HL-60 (cell line): ENCODE results near the gene MTHFD1L.

Experiments used
- CTCF ChIP-seq: IDR thresholded peaks from one replicate; pipeline ENCODE4 v1.5.1; 2011; ENCODE audit warnings: low read length, control low read depth, inconsistent platforms; ENCODE audit not compliant: insufficient read depth
- POLR2AphosphoS5 ChIP-seq: IDR thresholded peaks from 2 replicates; pipeline ENCODE4 v1.6.1; 2012; ENCODE audit warnings: low read depth
- SPI1 ChIP-seq: IDR thresholded peaks from 2 replicates; pipeline ENCODE4 v1.6.1; 2012; ENCODE audit warnings: low read depth, mild to moderate bottlenecking, borderline replicate concordance
- TF ChIP-seq, protein P1 (sequence below): IDR thresholded peaks from 2 replicates; pipeline ENCODE4 v1.6.1; 2012; ENCODE audit warnings: low read depth; ENCODE audit not compliant: insufficient replicate concordance

- TF ChIP-seq POLR2AphosphoS5, result no peak
- no peak for TF ChIP-seq CTCF
- TF ChIP-seq, protein P1, sequence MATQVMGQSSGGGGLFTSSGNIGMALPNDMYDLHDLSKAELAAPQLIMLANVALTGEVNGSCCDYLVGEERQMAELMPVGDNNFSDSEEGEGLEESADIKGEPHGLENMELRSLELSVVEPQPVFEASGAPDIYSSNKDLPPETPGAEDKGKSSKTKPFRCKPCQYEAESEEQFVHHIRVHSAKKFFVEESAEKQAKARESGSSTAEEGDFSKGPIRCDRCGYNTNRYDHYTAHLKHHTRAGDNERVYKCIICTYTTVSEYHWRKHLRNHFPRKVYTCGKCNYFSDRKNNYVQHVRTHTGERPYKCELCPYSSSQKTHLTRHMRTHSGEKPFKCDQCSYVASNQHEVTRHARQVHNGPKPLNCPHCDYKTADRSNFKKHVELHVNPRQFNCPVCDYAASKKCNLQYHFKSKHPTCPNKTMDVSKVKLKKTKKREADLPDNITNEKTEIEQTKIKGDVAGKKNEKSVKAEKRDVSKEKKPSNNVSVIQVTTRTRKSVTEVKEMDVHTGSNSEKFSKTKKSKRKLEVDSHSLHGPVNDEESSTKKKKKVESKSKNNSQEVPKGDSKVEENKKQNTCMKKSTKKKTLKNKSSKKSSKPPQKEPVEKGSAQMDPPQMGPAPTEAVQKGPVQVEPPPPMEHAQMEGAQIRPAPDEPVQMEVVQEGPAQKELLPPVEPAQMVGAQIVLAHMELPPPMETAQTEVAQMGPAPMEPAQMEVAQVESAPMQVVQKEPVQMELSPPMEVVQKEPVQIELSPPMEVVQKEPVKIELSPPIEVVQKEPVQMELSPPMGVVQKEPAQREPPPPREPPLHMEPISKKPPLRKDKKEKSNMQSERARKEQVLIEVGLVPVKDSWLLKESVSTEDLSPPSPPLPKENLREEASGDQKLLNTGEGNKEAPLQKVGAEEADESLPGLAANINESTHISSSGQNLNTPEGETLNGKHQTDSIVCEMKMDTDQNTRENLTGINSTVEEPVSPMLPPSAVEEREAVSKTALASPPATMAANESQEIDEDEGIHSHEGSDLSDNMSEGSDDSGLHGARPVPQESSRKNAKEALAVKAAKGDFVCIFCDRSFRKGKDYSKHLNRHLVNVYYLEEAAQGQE, result no peak
- no peak for TF ChIP-seq SPI1
Measured at GRCh38 chr6:150981095-150981494, 115.6 kb downstream of the MTHFD1L start.
